ENCODE data around the gene RBMS2.

DNA sequence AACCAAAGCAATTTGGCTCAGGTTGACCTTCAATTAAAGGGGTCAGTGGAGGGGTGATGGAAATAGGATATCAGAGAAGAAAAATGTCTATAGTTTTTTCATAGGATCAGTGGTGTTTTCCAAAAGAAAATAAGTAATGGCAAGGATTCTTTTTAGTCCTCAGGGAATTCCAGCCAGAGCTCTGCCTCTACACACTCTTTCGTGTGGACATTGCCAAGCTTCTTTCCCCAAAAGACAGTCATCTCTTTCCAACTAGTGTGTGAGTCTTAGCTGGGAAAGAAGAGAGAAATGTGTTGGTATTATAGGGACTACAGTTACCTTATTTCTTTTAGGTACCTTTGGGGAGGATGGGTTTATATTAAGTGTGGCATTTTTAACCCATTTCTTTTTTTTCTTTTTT lies 46.5 kb downstream of the RBMS2 start:
- no peak for TF ChIP-seq CTCF (IDR thresholded peaks at IDR 0.05 in 2 of 3, conservative IDR thresholded peaks at IDR 0.05 in 1 of 3; ENCODE audit: borderline replicate concordance in 1 of 3, insufficient read depth in 1 of 3, low read depth in 2 of 3, low read length in 2 of 3)
- TF ChIP-seq ZFX (IDR thresholded peaks at IDR 0.05), result no peak
- no peak for TF ChIP-seq CEBPB (IDR thresholded peaks at IDR 0.05; ENCODE audit: low read depth)
- no peak for TF ChIP-seq TCF7L2 (IDR thresholded peaks at IDR 0.05; ENCODE audit: borderline replicate concordance, extremely low read depth, insufficient read depth, insufficient read length)
- no peak for TF ChIP-seq EZH2 (IDR thresholded peaks at IDR 0.05)
- TF ChIP-seq JUND (IDR thresholded peaks at IDR 0.05), result no peak
- no peak for TF ChIP-seq FOSL1 (IDR thresholded peaks at IDR 0.05; ENCODE audit: low read depth)
- no peak for TF ChIP-seq POLR2A (IDR thresholded peaks at IDR 0.05; ENCODE audit: borderline replicate concordance, extremely low read depth, insufficient read depth, insufficient read length)
- TF ChIP-seq SRF (IDR thresholded peaks at IDR 0.05; ENCODE audit: low read depth), result no peak
- TF ChIP-seq ZNF274 (IDR thresholded peaks at IDR 0.05; ENCODE audit: low read depth, low read length), result no peak
- TF ChIP-seq REST (IDR thresholded peaks at IDR 0.05; ENCODE audit: low read depth), result no peak
- no peak for TF ChIP-seq YY1 (IDR thresholded peaks at IDR 0.05; ENCODE audit: extremely low read depth, insufficient replicate concordance, low read depth, low read length)
